Measurements from ENCODE around the gene DGCR2. TPM values are rescaled to one million over a fixed set of nuclear protein-coding genes. Genes with fewer than 3 reads are reported as not detected.
"Not testable (repeated sequence)": the region's sequence is repeated elsewhere in the genome, so short reads cannot be mapped to it uniquely, and the experiment has no call there.

The DGCR2 gene
- total RNA-seq, 1 donor from 2014 or later, result 20.6 TPM

DNA sequence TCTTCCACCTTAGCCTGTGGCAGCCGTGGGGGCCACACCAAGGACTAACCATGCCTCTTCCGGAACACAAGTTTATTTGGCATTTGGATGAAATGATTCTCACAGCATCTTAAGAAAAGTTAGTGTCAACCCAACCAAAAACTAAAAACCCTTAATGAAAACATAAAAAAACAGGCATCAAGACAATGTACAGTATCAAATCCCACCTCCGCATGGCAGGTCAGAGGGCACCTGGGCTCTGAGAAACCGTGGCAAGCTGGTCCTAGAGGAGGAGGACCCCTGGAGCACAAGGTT, 86.0 kb downstream of the DGCR2 start:
- peaks cover 5% of the 10 kb centered on the region for H3K36me3 Mint-ChIP-seq
- Histone ChIP-seq H3K36me3 (no peaks in the 10 kb centered on the region), H3K27ac (no peak overlapping the region), H3K79me2 (ENCODE audit: low read depth) (no peaks in the 10 kb centered on the region), H3K9ac (no peak overlapping the region), H2AFZ (replicated peaks) (no peak overlapping the region), H4K20me1 (ENCODE audit: low read depth) (peaks cover 37% of the 10 kb centered on the region), H3F3A (ENCODE audit: low read depth) (peaks cover 10% of the 10 kb centered on the region), H3K4me2 (no peak overlapping the region), H3K27me3 (peaks cover 13% of the 10 kb centered on the region), H3K4me1 (no peaks in the 10 kb centered on the region), H3K9me3 (ENCODE audit: low read depth) (no peaks in the 10 kb centered on the region), H3K4me3 (no peak overlapping the region)
- peak overlapping the region; percentile 32 for H3K27ac Mint-ChIP-seq
- peaks cover 11% of the 10 kb centered on the region for H3K27me3 Mint-ChIP-seq (ENCODE audit: insufficient read depth, low read depth)
- no peak for TF ChIP-seq EZH2phosphoT487 (IDR thresholded peaks at IDR 0.05)
- TF ChIP-seq, protein P1, sequence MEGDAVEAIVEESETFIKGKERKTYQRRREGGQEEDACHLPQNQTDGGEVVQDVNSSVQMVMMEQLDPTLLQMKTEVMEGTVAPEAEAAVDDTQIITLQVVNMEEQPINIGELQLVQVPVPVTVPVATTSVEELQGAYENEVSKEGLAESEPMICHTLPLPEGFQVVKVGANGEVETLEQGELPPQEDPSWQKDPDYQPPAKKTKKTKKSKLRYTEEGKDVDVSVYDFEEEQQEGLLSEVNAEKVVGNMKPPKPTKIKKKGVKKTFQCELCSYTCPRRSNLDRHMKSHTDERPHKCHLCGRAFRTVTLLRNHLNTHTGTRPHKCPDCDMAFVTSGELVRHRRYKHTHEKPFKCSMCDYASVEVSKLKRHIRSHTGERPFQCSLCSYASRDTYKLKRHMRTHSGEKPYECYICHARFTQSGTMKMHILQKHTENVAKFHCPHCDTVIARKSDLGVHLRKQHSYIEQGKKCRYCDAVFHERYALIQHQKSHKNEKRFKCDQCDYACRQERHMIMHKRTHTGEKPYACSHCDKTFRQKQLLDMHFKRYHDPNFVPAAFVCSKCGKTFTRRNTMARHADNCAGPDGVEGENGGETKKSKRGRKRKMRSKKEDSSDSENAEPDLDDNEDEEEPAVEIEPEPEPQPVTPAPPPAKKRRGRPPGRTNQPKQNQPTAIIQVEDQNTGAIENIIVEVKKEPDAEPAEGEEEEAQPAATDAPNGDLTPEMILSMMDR (IDR thresholded peaks at IDR 0.05), result no peak
- TF ChIP-seq EZH2 (IDR thresholded peaks at IDR 0.05), result no peak
- peak overlapping the region; percentile 19 for H3K4me3 Mint-ChIP-seq
- H3K4me1 Mint-ChIP-seq, result peaks cover 3% of the 10 kb centered on the region
- DNase-seq (ENCODE audit: low spot score), result no peak
- H3K9me3 Mint-ChIP-seq, result no peaks in the 10 kb centered on the region

DNA sequence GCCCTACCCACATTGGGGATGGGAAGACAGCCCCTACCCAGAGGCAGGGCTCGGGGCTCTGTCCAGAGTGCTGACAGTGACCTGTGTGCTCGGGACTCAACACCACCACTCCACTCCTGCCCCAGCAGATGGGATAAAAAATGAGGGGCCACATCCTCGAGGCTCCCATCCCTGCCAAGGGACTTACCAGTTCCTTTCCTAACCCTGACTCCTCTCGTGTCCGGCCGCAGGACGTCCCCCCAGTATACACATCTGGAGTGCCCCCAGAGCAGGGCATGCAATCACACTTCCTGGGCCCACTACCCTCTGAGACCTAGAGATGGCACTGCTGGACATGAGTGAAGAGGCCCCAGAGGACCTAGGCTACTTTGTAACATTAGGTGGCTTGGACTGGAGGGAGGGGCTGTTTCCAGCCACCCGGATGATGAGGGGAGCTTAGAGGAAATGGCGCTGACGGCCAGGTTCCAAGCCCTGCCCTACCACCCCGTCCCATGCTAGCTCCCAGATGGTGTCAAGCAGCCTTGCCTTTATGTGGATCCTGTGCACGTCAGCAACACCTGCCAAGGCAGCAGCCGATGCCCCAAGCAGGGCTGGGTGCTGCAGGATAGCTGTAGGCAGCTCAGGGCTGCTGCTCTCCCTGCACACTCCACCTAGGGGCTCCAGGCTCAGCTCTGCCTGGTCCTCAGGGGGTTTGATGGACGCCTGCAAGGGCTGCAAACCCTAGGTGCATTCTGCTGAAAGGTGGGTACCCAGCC, 86.6 kb downstream of the DGCR2 start:
- peaks cover 5% of the 10 kb centered on the region for H3K36me3 Mint-ChIP-seq
- no peaks in the 10 kb centered on the region for H3K9me3 Mint-ChIP-seq
- no peak overlapping the region for H3K4me2 ChIP-seq
- H3K9me3 ChIP-seq (ENCODE audit: low read depth), result no peaks in the 10 kb centered on the region
- H3K4me3 Mint-ChIP-seq, result peak overlapping the region; percentile 19
- H3K27me3 ChIP-seq, result peaks cover 17% of the 10 kb centered on the region
- H2AFZ ChIP-seq (replicated peaks), result no peak overlapping the region
- TF ChIP-seq EZH2 (IDR thresholded peaks at IDR 0.05) (no peak), EZH2phosphoT487 (IDR thresholded peaks at IDR 0.05) (no peak)
- TF ChIP-seq, protein P1 (IDR thresholded peaks at IDR 0.05), result peak; percentile 44
- H3F3A ChIP-seq (ENCODE audit: low read depth), result peaks cover 10% of the 10 kb centered on the region
- H3K27ac ChIP-seq, result no peak overlapping the region
- peaks cover 11% of the 10 kb centered on the region for H3K27me3 Mint-ChIP-seq (ENCODE audit: insufficient read depth, low read depth)
- H3K36me3 ChIP-seq, result no peaks in the 10 kb centered on the region
- H3K79me2 ChIP-seq (ENCODE audit: low read depth), result no peaks in the 10 kb centered on the region
- no peak overlapping the region for H3K27ac Mint-ChIP-seq
- peaks cover 3% of the 10 kb centered on the region for H3K4me1 Mint-ChIP-seq
- DNase-seq (ENCODE audit: low spot score), result peak; percentile 81
- no peaks in the 10 kb centered on the region for H3K4me1 ChIP-seq
- H3K9ac ChIP-seq, result no peak overlapping the region
- H4K20me1 ChIP-seq (ENCODE audit: low read depth), result peaks cover 37% of the 10 kb centered on the region
- H3K4me3 ChIP-seq, result no peak overlapping the region

DNA sequence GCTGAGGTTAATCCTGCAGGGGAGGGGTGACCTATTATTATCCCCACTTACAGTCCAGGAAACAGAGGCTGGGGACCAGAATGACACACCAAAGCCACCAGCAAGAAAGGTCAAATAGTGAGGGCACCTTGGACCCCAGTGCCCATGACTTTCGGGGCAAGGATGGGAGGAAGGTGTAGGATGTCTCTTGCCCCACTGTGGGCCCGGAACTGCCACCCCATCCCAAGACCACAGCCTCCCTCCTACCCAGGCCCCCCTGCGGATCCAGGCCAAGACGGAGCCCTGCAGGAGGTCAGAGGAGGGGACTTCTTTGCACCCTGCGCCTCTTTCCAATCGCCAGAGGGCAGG, 87.1 kb downstream of the DGCR2 start:
- H3K27ac ChIP-seq; H3K4me3 Mint-ChIP-seq; H3K36me3 Mint-ChIP-seq; H3K27ac Mint-ChIP-seq; H3K79me2 ChIP-seq (ENCODE audit: low read depth); H2AFZ ChIP-seq (replicated peaks); H3K36me3 ChIP-seq; H3K9me3 Mint-ChIP-seq; H3K4me2 ChIP-seq; H3K4me1 ChIP-seq; H3K4me1 Mint-ChIP-seq; H3K9ac ChIP-seq; DNase-seq (ENCODE audit: low spot score); H3K9me3 ChIP-seq (ENCODE audit: low read depth); H3K4me3 ChIP-seq: not testable (repeated sequence)
- peaks cover 23% of the 10 kb centered on the region for H3K27me3 ChIP-seq
- H3K27me3 Mint-ChIP-seq (ENCODE audit: insufficient read depth, low read depth), result peaks cover 16% of the 10 kb centered on the region
- H4K20me1 ChIP-seq (ENCODE audit: low read depth), result peaks cover 41% of the 10 kb centered on the region
- H3F3A ChIP-seq (ENCODE audit: low read depth), result peaks cover 10% of the 10 kb centered on the region

DNA sequence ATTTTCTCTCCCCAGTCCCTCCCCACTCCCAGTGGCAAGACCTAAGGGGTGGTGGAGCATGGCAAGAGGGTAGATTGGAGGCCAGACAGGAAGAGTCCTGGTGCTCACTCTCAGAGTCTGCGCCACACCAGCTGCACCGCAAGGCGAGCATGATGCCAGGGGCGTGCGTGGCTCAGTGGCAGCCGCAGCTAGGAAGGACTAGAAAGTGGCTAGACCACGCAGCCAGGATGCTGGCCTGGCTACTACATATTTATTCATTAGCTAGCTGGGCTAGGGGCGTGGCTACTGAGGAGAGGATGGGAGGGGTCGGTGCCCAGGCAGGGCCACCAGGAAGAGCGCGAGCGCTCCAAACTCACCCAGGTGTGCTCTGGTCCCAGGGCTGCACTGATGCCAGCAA, 87.5 kb downstream of the DGCR2 start:
- H3K27me3 ChIP-seq, result peaks cover 26% of the 10 kb centered on the region
- not testable (repeated sequence) for H3K27ac Mint-ChIP-seq; H3K36me3 ChIP-seq; H3K4me3 Mint-ChIP-seq; H3K27ac ChIP-seq; H3K4me1 ChIP-seq; H3K79me2 ChIP-seq (ENCODE audit: low read depth); H3K9me3 ChIP-seq (ENCODE audit: low read depth); H3K4me2 ChIP-seq; H3K4me1 Mint-ChIP-seq; H3K9me3 Mint-ChIP-seq; DNase-seq (ENCODE audit: low spot score); H3K4me3 ChIP-seq; H3K36me3 Mint-ChIP-seq; H3K9ac ChIP-seq; H2AFZ ChIP-seq (replicated peaks)
- H3K27me3 Mint-ChIP-seq (ENCODE audit: insufficient read depth, low read depth), result peaks cover 16% of the 10 kb centered on the region
- peaks cover 10% of the 10 kb centered on the region for H3F3A ChIP-seq (ENCODE audit: low read depth)
- H4K20me1 ChIP-seq (ENCODE audit: low read depth), result peaks cover 41% of the 10 kb centered on the region

DNA sequence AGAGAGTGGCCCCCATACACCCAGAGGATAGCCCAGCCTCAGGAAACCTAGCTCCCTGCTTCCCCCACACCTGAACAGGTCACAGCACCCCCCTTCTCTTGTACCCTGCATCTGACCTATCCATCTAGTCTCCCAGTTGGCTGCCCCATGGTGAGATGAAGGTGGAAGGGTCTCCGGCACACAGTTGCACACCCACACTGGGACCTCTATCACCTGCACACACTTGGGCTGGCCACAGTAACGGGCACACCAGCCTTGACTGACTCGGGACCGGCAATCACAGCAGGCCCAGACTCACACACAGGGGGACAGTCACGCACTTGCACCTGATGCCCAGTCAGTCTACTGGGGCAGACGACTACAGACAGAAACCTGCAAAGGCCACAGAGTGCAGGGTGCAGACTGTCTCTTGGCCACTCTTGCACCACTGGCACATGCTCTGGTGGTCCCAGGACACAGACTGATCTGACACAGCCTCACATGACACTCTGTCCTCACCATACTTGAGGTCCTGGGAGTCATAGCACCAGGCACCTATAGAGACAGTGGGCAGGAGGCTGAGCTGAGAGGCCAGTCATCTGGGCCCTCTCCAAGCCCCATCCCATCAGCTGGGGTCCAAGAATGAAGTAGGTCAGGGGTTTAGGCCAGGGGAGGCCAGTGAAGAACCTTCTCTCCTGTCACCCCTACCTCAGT, 88.0 kb downstream of the DGCR2 start:
- H3F3A ChIP-seq (ENCODE audit: low read depth), result peaks cover 10% of the 10 kb centered on the region
- not testable (repeated sequence) for H3K9me3 ChIP-seq (ENCODE audit: low read depth); H3K4me2 ChIP-seq; H3K27ac Mint-ChIP-seq; H3K36me3 ChIP-seq; H3K4me1 Mint-ChIP-seq; H2AFZ ChIP-seq (replicated peaks); H3K4me3 ChIP-seq; H3K4me1 ChIP-seq; H3K36me3 Mint-ChIP-seq; H3K27ac ChIP-seq; DNase-seq (ENCODE audit: low spot score); H3K79me2 ChIP-seq (ENCODE audit: low read depth); H3K9me3 Mint-ChIP-seq; H3K9ac ChIP-seq; H3K4me3 Mint-ChIP-seq
- H3K27me3 Mint-ChIP-seq (ENCODE audit: insufficient read depth, low read depth), result peaks cover 16% of the 10 kb centered on the region
- peaks cover 32% of the 10 kb centered on the region for H3K27me3 ChIP-seq
- H4K20me1 ChIP-seq (ENCODE audit: low read depth), result peaks cover 38% of the 10 kb centered on the region

DNA sequence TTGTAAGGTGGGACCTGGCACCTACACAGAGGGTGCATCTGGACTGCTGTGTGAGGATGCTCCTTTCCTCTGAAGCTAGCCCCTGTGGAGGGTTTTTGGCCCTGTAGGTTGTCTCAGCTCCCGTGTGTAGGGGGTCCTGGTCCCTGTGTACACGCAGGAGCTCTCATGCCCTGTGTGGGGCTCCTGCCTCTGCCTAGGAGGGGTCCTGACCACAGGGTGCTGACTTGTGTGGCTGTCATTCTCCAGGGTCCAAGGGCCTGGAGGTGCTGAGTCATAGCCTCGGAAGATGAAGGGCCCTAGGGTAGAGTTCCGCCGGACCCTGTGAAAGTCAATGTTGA, 88.7 kb downstream of the DGCR2 start:
- not testable (repeated sequence) for H3K36me3 Mint-ChIP-seq; H3K27ac Mint-ChIP-seq; H2AFZ ChIP-seq (replicated peaks); H3K9me3 ChIP-seq (ENCODE audit: low read depth); H3K4me1 Mint-ChIP-seq; H3K4me1 ChIP-seq; H3K4me3 ChIP-seq; DNase-seq (ENCODE audit: low spot score); H3K4me2 ChIP-seq; H3K27ac ChIP-seq; H3K9me3 Mint-ChIP-seq; H3K4me3 Mint-ChIP-seq; H3K36me3 ChIP-seq; H3K9ac ChIP-seq; H3K79me2 ChIP-seq (ENCODE audit: low read depth)
- peaks cover 21% of the 10 kb centered on the region for H3K27me3 Mint-ChIP-seq (ENCODE audit: insufficient read depth, low read depth)
- Histone ChIP-seq H3K27me3 (peaks cover 38% of the 10 kb centered on the region), H4K20me1 (ENCODE audit: low read depth) (peaks cover 40% of the 10 kb centered on the region), H3F3A (ENCODE audit: low read depth) (peaks cover 10% of the 10 kb centered on the region)
